Fibroblast of skin of right quadriceps (primary cell): Measurements from ENCODE around the gene BIN2.

Source experiments
- DNase-seq: peaks from one replicate; pipeline ENCODE4 v3.0.0-alpha.2; 2013

Gene BIN2

GRCh38 chr12:51253276-51253675, 70.7 kb downstream of the BIN2 start:
- DNase-seq, result no peak

- no peak for DNase-seq
These were observed 76.3 kb downstream of the BIN2 start for GRCh38 chr12:51247523-51248206.

- DNase-seq, result peak; percentile 67
These were observed 77.6 kb downstream of the BIN2 start for GRCh38 chr12:51246254-51246853.

- DNase-seq, result no peak
These were observed 78.3 kb downstream of the BIN2 start for GRCh38 chr12:51245476-51246253.

GRCh38 chr12:51244269-51244668, 79.7 kb downstream of the BIN2 start:
- DNase-seq, result peak; percentile 7

GRCh38 chr12:51242876-51243275, 81.1 kb downstream of the BIN2 start:
- no peak for DNase-seq

- no peak for DNase-seq
These were observed 81.9 kb downstream of the BIN2 start for GRCh38 chr12:51242120-51242519.

- DNase-seq, result peak; percentile 21
These were observed 83.0 kb downstream of the BIN2 start for GRCh38 chr12:51240971-51241370.

- peak; percentile 94 for DNase-seq
These were observed 85.3 kb downstream of the BIN2 start, which contains the start of gene DAZAP2 for GRCh38 chr12:51238510-51239334. TSS of gene DAZAP2 (plus strand) at chr12:51238826. CDS start at chr12:51238908, 82 bp downstream.

GRCh38 chr12:51238037-51238509, 85.9 kb downstream of the BIN2 start:
- no peak for DNase-seq

GRCh38 chr12:51234530-51234929, 89.4 kb downstream of the BIN2 start:
- DNase-seq, result no peak

- DNase-seq, result no peak
These were observed 91.3 kb downstream of the BIN2 start for GRCh38 chr12:51232642-51233041.
